Measurements from ENCODE around the gene CA14. TPM values are rescaled to one million over a fixed set of nuclear protein-coding genes. Genes with fewer than 3 reads are reported as not detected.

The CA14 gene
- total RNA-seq, 1 donor from 2014 or later, result not detected

- H3K4me3 Mint-ChIP-seq (ENCODE audit: unreplicated experiment), result no peak overlapping the region
- no peak for DNase-seq (ENCODE audit: low spot score)
Measured at GRCh38 chr1:150259217-150259616, 1.6 kb downstream of the CA14 start.

GRCh38 chr1:150259758-150260669 lies 2.4 kb downstream of the CA14 start:
- DNase-seq (ENCODE audit: low spot score), result no peak
- Mint-ChIP-seq H3K27ac (ENCODE audit: unreplicated experiment) (no peak overlapping the region), H3K36me3 (ENCODE audit: low read depth) (peaks cover 4% of the 10 kb centered on the region), H3K4me3 (ENCODE audit: unreplicated experiment) (no peak overlapping the region), H3K27me3 (ENCODE audit: low read depth) (peaks cover 2% of the 10 kb centered on the region), H3K4me1 (ENCODE audit: low read depth) (peaks cover 29% of the 10 kb centered on the region), H3K9me3 (ENCODE audit: low read depth) (no peaks in the 10 kb centered on the region)
- no peak for TF ChIP-seq CTCF (IDR thresholded peaks at IDR 0.05)

More at GRCh38 chr1:150259217-150259616, 1.6 kb downstream of the CA14 start:
- H3K36me3 Mint-ChIP-seq (ENCODE audit: low read depth), result no peaks in the 10 kb centered on the region
- H3K27ac Mint-ChIP-seq (ENCODE audit: unreplicated experiment), result no peak overlapping the region
- no peak for TF ChIP-seq CTCF (IDR thresholded peaks at IDR 0.05)
- H3K27me3 Mint-ChIP-seq (ENCODE audit: low read depth), result peaks cover 2% of the 10 kb centered on the region
- no peaks in the 10 kb centered on the region for H3K9me3 Mint-ChIP-seq (ENCODE audit: low read depth)
- peaks cover 29% of the 10 kb centered on the region for H3K4me1 Mint-ChIP-seq (ENCODE audit: low read depth)

- Mint-ChIP-seq H3K9me3 (ENCODE audit: low read depth) (no peaks in the 10 kb centered on the region), H3K27ac (ENCODE audit: unreplicated experiment) (no peak overlapping the region), H3K4me3 (ENCODE audit: unreplicated experiment) (no peak overlapping the region), H3K27me3 (ENCODE audit: low read depth) (peaks cover 2% of the 10 kb centered on the region), H3K4me1 (ENCODE audit: low read depth) (peaks cover 18% of the 10 kb centered on the region), H3K36me3 (ENCODE audit: low read depth) (peaks cover 13% of the 10 kb centered on the region)
- TF ChIP-seq CTCF (IDR thresholded peaks at IDR 0.05), result no peak
- no peak for DNase-seq (ENCODE audit: low spot score)
Measured at GRCh38 chr1:150261367-150261766, 3.8 kb downstream of the CA14 start.

- Mint-ChIP-seq H3K4me3 (ENCODE audit: unreplicated experiment) (no peak overlapping the region), H3K27ac (ENCODE audit: unreplicated experiment) (no peak overlapping the region), H3K9me3 (ENCODE audit: low read depth) (no peaks in the 10 kb centered on the region), H3K4me1 (ENCODE audit: low read depth) (peaks cover 18% of the 10 kb centered on the region), H3K36me3 (ENCODE audit: low read depth) (peaks cover 16% of the 10 kb centered on the region), H3K27me3 (ENCODE audit: low read depth) (peaks cover 2% of the 10 kb centered on the region)
- DNase-seq (ENCODE audit: low spot score), result no peak
- no peak for TF ChIP-seq CTCF (IDR thresholded peaks at IDR 0.05)
Measured at GRCh38 chr1:150262388-150263320, 5.1 kb downstream of the CA14 start.

GRCh38 chr1:150263549-150263948 lies 6.0 kb downstream of the CA14 start:
- H3K9me3 Mint-ChIP-seq (ENCODE audit: low read depth), result no peaks in the 10 kb centered on the region
- H3K27ac Mint-ChIP-seq (ENCODE audit: unreplicated experiment), result no peak overlapping the region
- H3K4me3 Mint-ChIP-seq (ENCODE audit: unreplicated experiment), result no peak overlapping the region
- H3K36me3 Mint-ChIP-seq (ENCODE audit: low read depth), result peaks cover 16% of the 10 kb centered on the region
- no peaks in the 10 kb centered on the region for H3K27me3 Mint-ChIP-seq (ENCODE audit: low read depth)
- no peak for DNase-seq (ENCODE audit: low spot score)
- TF ChIP-seq CTCF (IDR thresholded peaks at IDR 0.05), result no peak
- H3K4me1 Mint-ChIP-seq (ENCODE audit: low read depth), result peaks cover 24% of the 10 kb centered on the region
